ENCODE data around the gene MB.

GRCh38 chr22:35558719-35559118 lies 58.4 kb downstream of the MB start:
- no peak for TF ChIP-seq CTCF (IDR thresholded peaks at IDR 0.05)
- no peak for TF ChIP-seq REST (IDR thresholded peaks at IDR 0.05; ENCODE audit: insufficient read depth in 1 of 2, low read depth in 2 of 2, low read length in 1 of 2)
